GM13977 (cell line): ENCODE data around the gene DHRS4.
A peak's percentile ranks its signal among the peaks of the same experiment; 100 is the strongest.

ENCODE experiments used
- DNase-seq: peaks from one replicate; pipeline ENCODE4 v3.0.0; 2012; ENCODE audit warnings: low spot score
- in situ Hi-C: fragments of 300-500 bp; cut with MboI; formaldehyde crosslinking; loops from one replicate; pipeline ENCODE4 v1.12.0; 2022; ENCODE audit warnings: low sequenced_read_pairs, low pct_unique_long_range_greater_than_20kb, mixed read lengths, inconsistent platforms; ENCODE audit not compliant: unreplicated experiment
- TF ChIP-seq, protein P1 (sequence below): IDR thresholded peaks from 2 replicates; pipeline ENCODE4 v1.5.1; 2012; ENCODE audit warnings: mild to moderate bottlenecking, control low read depth; ENCODE audit not compliant: insufficient read depth; ENCODE audit errors: extremely low read depth, missing control alignments

DHRS4 gene

DNA sequence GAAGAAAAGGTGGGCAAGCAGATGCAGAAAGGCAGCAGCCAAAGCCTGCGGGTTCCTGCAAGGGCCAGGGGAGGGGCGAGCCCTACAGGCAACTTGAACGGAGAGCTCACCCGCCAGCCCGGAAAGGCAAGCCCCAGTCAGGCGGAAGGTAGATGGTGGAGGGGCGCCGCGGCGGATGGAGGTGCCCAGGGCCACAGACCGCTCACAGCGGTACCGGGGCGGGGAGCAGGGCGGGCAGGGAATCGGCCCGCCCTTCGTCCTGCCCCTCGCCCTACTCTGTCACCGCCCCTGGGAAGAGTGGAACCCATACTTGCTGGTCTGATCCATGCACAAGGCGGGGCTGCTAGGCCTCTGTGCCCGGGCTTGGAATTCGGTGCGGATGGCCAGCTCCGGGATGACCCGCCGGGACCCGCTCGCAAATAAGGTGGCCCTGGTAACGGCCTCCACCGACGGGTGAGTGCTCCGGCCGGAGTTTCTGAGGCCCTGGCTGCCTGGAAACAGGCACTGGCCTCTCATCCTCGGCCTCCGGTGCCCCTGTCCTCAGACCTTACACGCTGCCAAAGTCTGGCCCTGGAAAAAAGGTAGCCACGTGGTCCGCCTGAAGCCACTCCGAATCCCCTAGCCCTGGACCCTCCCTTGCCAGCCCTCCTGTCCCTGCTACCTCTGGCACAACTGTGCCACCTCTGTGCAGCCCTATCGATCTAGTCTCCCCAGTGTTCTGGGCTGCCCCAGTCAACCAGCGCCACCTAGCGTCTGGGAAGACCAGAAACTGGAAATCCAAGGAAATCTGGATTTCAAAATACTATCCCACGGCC, at the start of gene DHRS4:
Gene DHRS4 (plus strand): TSS at position 307 of the 815 bp plus-strand sequence. CDS start 19 bp downstream, at position 326.
- in situ Hi-C loops: no loop called here
- DNase-seq: peak; percentile 84
- TF ChIP-seq, protein P1, sequence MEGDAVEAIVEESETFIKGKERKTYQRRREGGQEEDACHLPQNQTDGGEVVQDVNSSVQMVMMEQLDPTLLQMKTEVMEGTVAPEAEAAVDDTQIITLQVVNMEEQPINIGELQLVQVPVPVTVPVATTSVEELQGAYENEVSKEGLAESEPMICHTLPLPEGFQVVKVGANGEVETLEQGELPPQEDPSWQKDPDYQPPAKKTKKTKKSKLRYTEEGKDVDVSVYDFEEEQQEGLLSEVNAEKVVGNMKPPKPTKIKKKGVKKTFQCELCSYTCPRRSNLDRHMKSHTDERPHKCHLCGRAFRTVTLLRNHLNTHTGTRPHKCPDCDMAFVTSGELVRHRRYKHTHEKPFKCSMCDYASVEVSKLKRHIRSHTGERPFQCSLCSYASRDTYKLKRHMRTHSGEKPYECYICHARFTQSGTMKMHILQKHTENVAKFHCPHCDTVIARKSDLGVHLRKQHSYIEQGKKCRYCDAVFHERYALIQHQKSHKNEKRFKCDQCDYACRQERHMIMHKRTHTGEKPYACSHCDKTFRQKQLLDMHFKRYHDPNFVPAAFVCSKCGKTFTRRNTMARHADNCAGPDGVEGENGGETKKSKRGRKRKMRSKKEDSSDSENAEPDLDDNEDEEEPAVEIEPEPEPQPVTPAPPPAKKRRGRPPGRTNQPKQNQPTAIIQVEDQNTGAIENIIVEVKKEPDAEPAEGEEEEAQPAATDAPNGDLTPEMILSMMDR: peak; percentile 90

- DNase-seq: peak; percentile 54
- TF ChIP-seq, protein P1: peak; percentile 78
- in situ Hi-C loops: no loop called here
Observed at GRCh38 chr14:23910101-23910875, 43.3 kb upstream of the DHRS4 start.

DNA sequence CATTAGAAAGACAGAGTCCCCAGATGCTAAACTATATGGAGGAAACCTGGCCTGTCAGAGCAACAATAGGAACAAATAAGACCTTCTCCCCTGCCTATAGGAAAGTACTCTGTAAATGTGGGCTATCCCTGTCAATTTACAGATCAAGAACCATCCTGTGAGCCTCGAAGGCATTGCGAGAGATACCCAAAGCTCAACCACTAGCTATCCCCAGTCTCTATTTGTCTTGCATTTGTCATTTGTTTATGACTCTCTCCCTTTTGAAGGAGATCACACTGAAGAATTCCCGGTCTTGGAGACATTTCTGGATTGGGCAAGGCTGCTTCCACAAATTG, 42.7 kb upstream of the DHRS4 start:
- DNase-seq: no peak
- TF ChIP-seq, protein P1: no peak
- in situ Hi-C loops: no loop called here

DNA sequence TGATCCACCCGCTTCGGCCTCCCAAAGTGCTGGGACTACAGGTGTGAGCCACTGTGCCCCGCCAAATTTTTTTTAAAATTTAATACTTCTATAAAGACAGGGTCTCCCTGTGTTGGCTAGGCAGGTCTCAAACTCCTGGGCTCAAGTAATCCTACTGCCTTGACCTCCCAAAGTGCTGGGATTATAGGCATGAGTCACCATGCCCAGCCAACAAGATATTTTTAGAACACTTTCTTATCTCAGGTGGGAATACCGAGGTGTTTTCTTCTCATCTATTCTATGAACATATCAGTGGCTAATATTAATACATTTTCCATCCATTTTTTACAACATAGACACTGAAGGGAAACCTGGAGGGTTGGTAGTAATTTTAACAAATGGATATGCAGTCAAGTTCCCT, 38.0 kb upstream of the DHRS4 start:
- in situ Hi-C loops: no loop called here
- no peak for DNase-seq
- TF ChIP-seq, protein P1: no peak

DNA sequence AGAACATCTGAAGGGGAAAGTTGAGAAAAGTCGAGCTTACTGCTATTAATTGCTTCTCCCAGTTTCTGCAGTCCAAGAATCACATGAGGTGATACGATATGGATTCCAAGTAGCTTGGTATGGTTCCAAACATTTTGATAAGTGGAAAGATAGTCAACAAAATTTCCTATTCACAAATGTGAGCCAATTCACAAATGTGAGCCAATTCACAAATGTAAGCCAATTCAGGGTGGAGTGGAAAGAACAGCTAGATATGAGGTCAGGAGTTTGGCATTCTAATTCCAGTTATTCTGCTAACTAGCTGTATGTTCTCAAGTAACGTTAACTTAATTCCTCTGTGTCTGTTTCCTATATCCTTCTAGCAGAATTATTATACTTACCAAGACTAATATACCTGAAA, 37.6 kb upstream of the DHRS4 start:
- in situ Hi-C loops: no loop called here
- TF ChIP-seq, protein P1: no peak
- no peak for DNase-seq

DNA sequence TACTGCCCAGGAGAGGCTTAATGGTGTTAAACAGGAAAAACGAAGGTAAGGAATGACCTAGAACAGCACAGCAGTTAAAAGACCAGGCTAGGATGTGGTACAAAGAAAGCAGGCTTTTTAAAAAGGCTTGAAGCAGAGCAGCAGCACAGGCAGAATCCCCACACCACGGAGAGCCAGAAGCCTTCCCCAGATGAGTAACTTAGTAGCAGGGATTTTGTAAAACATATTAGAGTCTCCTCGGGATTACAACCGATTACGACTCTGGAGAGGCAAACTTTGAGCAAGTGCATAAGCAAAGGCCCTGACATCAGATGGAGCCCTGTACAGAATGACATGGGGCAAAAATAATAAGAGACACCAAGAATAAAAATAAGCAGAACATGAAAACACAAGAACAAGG, 37.1 kb upstream of the DHRS4 start:
- TF ChIP-seq, protein P1: no peak
- DNase-seq: no peak
- in situ Hi-C loops: no loop called here
